Stimulated activated CD8-positive, alpha-beta memory T cell treated with anti-CD3 and anti-CD28 coated beads, Interleukin-15, amount 100 ng/mL, for 48 hours (primary cell): Measurements from ENCODE around the gene CREB5.

Experiments
- DNase-seq, 2 donors: peaks; one replicate each; pipeline ENCODE4 v3.0.0-alpha.2; 2020; ENCODE audit warnings: low read depth in 2 of 2

Gene CREB5

GRCh38 chr7:28477041-28477442, 64.7 kb downstream of the CREB5 start:
- DNase-seq = no peak

- no peak for DNase-seq
Observed at GRCh38 chr7:28478656-28479055, 66.3 kb downstream of the CREB5 start.

GRCh38 chr7:28479507-28479947, 67.2 kb downstream of the CREB5 start:
- DNase-seq = no peak

- DNase-seq = no peak
Observed at GRCh38 chr7:28480595-28480994, 68.3 kb downstream of the CREB5 start.

GRCh38 chr7:28481091-28481926, 69.0 kb downstream of the CREB5 start:
- no peak for DNase-seq

DNA sequence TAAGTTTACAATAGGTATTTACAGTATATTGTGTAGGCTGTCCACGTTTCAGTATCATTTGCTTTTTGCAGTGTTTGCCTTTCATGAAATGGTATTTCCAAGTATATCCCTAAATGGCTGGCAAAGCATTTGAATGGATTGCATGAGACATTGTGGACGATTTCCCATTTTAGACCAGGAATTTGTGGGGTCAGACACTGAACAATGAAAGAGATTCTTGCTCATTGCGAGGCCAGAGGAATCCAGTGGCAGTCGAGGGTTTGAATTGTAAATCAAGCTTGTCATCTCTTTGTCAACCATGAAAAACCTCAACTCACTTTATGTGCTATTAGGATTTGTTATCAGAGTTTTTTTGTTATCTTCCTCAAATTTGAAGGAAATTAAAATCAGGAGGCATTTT, 70.8 kb downstream of the CREB5 start:
- no peak for DNase-seq

- no peak for DNase-seq
Observed at GRCh38 chr7:28483908-28484605, 71.7 kb downstream of the CREB5 start.

DNA sequence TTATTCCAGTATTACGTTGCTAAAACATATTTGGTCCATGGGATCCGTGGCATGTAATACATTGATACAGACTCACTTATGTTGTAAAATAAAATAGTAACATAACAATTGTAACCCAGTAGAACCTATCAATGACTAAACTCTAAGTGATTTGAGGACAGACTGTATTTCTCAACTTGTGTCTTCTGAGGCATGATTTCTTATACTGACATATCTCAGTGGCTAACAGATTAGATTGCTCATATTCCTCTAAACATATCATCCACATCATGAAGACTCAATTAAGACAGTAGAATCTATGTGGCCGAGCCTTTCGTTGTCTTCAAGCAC, 72.3 kb downstream of the CREB5 start:
- DNase-seq = no peak

DNA sequence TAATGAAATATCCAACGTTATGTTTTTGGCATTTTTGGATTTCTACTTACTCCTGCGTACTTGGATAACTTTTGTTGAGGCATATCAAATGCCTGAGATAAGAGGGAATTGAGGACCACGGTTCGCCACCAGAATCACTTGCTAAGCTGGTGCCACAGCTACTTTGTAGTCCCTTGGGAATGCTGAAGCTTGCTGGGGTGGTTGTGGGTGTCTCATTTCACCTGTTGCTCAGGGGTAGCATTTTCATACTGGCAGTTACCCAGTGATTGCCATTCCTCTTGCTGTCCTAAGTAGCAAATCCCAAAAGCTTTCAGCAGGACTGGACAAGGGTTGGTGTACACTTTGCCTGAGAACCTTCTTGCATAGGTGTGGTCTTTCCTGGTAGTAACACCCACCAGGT, 75.2 kb downstream of the CREB5 start:
- no peak for DNase-seq

GRCh38 chr7:28488061-28488791, 75.9 kb downstream of the CREB5 start:
- no peak for DNase-seq

- DNase-seq = no peak
Observed at GRCh38 chr7:28490831-28491230, 78.5 kb downstream of the CREB5 start.

DNA sequence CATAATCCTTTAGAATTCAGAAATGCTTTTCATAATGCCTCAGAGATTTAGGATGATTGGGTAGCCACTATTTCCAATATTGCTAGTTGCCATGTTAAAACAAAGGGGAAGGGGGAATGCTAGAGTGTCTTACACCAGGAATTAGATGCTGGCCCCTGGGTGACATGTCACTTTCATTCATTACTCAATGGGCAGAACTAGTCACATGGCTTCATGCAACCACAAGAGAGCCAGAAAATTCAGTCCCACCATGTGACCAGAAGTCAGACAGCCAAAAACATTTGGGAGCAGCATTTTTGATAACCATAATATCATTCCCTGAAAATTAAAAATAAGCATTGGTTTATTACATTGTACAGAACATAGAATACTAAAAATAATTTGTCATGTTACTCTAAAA, 81.2 kb downstream of the CREB5 start:
- DNase-seq = no peak

- no peak for DNase-seq
Observed at GRCh38 chr7:28497009-28497408, 84.7 kb downstream of the CREB5 start.

- no peak for DNase-seq
Observed at GRCh38 chr7:28498636-28499035, 86.3 kb downstream of the CREB5 start.

DNA sequence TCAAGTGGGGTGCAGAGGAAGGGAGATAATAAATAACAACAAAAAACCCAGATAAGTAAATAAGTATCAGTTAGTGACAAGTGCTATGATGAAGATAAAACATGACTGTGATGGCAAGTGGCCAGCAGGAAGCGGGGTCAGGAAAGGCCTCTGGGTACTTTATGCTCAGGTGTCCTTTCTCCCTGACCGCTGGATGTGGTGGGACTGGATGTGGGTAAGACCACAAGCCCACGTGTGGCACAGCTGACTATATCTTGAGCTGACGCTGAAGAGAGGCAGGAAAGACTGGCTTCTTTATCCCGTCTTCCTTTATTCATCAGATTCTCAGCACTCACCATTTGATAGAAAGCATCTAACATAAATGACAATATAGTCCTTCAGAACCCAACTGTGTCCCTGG, 87.8 kb downstream of the CREB5 start:
- no peak for DNase-seq

- no peak for DNase-seq
Observed at GRCh38 chr7:28502408-28502807, 90.1 kb downstream of the CREB5 start.

- no peak for DNase-seq
Observed at GRCh38 chr7:28503396-28503795, 91.1 kb downstream of the CREB5 start.

DNA sequence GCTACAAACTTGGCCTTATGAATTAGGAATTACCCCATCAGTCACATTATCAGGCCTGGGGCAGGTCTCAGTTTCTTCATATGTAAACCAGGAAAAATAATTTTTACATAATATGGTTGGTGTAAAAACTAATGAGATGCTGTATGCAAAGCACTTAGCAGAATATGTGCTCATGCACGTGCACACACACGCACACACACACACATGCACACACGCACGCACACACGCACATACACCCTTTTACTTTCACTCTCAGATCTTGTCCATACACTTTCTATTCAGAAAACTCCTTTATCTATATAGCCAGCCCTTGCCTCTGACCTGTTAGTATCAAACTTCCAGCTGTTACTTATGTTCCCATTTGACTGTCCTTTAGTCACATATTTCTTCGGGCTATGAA, 92.7 kb downstream of the CREB5 start:
- DNase-seq = no peak

DNA sequence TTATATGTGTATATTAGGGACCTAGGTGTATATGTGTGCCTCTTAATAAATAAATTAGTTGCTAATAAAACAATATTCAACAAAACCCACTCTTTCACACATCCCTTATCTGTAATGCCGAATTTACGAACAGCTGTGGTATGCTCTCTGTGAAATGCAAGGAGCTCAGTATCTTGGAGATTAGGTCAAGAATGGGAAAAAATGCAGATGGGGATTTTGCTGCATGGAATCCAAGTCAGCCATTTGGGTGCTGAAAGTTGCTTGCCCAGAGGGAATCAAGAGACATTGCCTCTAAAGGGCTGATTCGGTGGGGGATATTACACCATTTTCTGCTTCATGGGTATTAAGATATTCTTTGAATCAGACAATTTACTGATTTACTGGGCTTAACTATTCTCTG, 93.5 kb downstream of the CREB5 start:
- no peak for DNase-seq

DNA sequence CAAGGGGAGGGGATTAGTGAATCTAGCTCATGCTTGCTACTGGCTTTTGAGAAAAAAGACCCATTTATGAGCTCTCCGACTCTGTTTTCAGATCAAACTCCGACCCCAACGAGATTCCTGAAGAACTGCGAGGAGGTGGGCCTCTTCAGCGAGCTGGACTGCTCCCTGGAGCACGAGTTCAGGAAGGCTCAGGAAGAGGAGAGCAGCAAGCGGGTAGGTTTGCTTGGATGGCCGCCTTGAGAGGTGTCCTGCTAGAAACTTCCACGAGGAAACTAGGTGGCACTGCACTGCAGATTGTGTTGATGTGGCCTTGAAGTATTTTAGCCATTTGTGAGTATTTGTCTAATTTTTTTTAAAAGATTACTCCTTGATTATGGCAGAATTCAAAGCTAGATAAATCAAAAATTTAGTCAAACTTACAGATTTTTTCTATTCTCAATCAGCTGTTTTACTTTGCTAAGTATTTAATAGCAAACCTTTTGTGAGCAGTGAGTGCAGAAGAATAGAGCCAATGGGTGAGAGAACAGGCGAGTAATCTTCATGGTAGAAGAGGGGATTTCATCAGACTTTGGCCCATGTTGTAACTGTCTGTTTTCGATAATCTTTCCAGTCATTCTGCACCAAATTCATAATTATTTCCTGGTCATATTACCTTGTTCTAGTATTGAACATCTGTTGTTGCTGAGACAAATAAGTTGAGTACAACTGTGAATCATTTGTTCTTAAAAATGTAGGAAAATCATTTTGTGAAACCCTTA, 95.4 kb downstream of the CREB5 start:
- no peak for DNase-seq

GRCh38 chr7:28509251-28510025, 97.1 kb downstream of the CREB5 start:
- DNase-seq = no peak
